HepG2 (cell line): ENCODE data around the gene TSPAN9. TPM values are rescaled to one million over a fixed set of nuclear protein-coding genes. Genes with fewer than 3 reads are reported as not detected.

Experiments used
- ADNP ChIP-seq: sonication (generic); formaldehyde crosslinking; IDR thresholded peaks from 2 replicates; pipeline ENCODE4 v1.4.0; 2020; ENCODE audit warnings: missing genetic modification reagents
- ARHGAP35 ChIP-seq: sonication (generic); formaldehyde crosslinking; IDR thresholded peaks from 2 replicates; pipeline ENCODE4 v1.9.0; 2022; ENCODE audit warnings: mild to moderate bottlenecking, inconsistent platforms, moderate library complexity, missing genetic modification reagents, borderline replicate concordance
- BCL6 ChIP-seq: IDR thresholded peaks from 2 replicates; pipeline ENCODE4 v1.6.1; 2016; ENCODE audit warnings: missing genetic modification reagents, missing compliant biosample characterization
- FOXA3 ChIP-seq: IDR thresholded peaks from 2 replicates; pipeline ENCODE4 v1.6.1; 2016; ENCODE audit warnings: missing genetic modification reagents, missing compliant biosample characterization
- IKZF4 ChIP-seq: sonication (generic); formaldehyde crosslinking; IDR thresholded peaks from 2 replicates; pipeline ENCODE4 v1.5.1; 2020; ENCODE audit warnings: borderline replicate concordance, mild to moderate bottlenecking, low read depth, missing genetic modification reagents; ENCODE audit errors: not compliant biosample characterization
- KLF11 ChIP-seq: IDR thresholded peaks from 2 replicates; pipeline ENCODE4 v1.6.1; 2016; ENCODE audit warnings: missing compliant biosample characterization
- LCORL ChIP-seq, 2 experiments: fragments of 450-650 bp in 1 of 2; sonication (generic) in 1 of 2; formaldehyde crosslinking in 1 of 2; IDR thresholded peaks; 2 replicates each; pipeline versions ENCODE4 v1.5.0 to v1.6.1; 2017 to 2020; ENCODE audit warnings: antibody characterized with exemption in 1 of 2, missing genetic modification reagents in 1 of 2
- MAX ChIP-seq: IDR thresholded peaks from 2 replicates; pipeline ENCODE4 v1.6.1; 2012; ENCODE audit warnings: inconsistent platforms
- MEIS2 ChIP-seq: sonication (generic); formaldehyde crosslinking; IDR thresholded peaks from 2 replicates; pipeline ENCODE4 v1.9.0; 2021; ENCODE audit warnings: mild to moderate bottlenecking, missing genetic modification reagents
- NR1H2 ChIP-seq: sonication (generic); formaldehyde crosslinking; IDR thresholded peaks from 2 replicates; pipeline ENCODE4 v1.8.1; 2022; ENCODE audit warnings: low read depth, missing genetic modification reagents, borderline replicate concordance
- PCBP1 ChIP-seq: fragments of 200-400 bp; formaldehyde crosslinking; IDR thresholded peaks from 2 replicates; pipeline ENCODE4 v1.6.1; 2017; ENCODE audit warnings: mild to moderate bottlenecking, low read depth, low read length, borderline replicate concordance
- PCBP2 ChIP-seq: fragments of 200-400 bp; formaldehyde crosslinking; optimal IDR thresholded peaks from 2 replicates; pipeline ENCODE3; 2018; ENCODE audit warnings: low read length, low read depth; ENCODE audit not compliant: poor library complexity, severe bottlenecking
- RFX5 ChIP-seq: IDR thresholded peaks from 2 replicates; pipeline ENCODE4 v1.6.1; 2011; ENCODE audit warnings: low read depth, low read length, improper control_type of control experiment
- SKIL ChIP-seq: sonication (generic); formaldehyde crosslinking; IDR thresholded peaks from 2 replicates; pipeline ENCODE4 v1.8.0; 2022; ENCODE audit warnings: missing genetic modification reagents, mild to moderate bottlenecking, moderate library complexity, borderline replicate concordance
- SNAI1 ChIP-seq: sonication (generic); formaldehyde crosslinking; IDR thresholded peaks from 2 replicates; pipeline ENCODE4 v1.5.0; 2020; ENCODE audit warnings: mild to moderate bottlenecking, missing genetic modification reagents, borderline replicate concordance
- THAP8 ChIP-seq: sonication (generic); formaldehyde crosslinking; IDR thresholded peaks from 2 replicates; pipeline ENCODE4 v1.5.1; 2020; ENCODE audit warnings: missing genetic modification reagents, mild to moderate bottlenecking, borderline replicate concordance
- ZBTB26 ChIP-seq: IDR thresholded peaks from 2 replicates; pipeline ENCODE4 v1.6.1; 2016; ENCODE audit warnings: missing compliant biosample characterization, missing genetic modification reagents, borderline replicate concordance
- ZBTB3 ChIP-seq: sonication (generic); formaldehyde crosslinking; IDR thresholded peaks from 2 replicates; pipeline ENCODE4 v1.4.0; 2020; ENCODE audit warnings: low read depth, mild to moderate bottlenecking, moderate library complexity, missing genetic modification reagents, borderline replicate concordance
- ZIK1 ChIP-seq: sonication (generic); formaldehyde crosslinking; IDR thresholded peaks from 2 replicates; pipeline ENCODE4 v1.5.0; 2020; ENCODE audit warnings: mild to moderate bottlenecking, low read depth, missing genetic modification reagents, borderline replicate concordance
- ZNF33B ChIP-seq: sonication (generic); formaldehyde crosslinking; IDR thresholded peaks from 2 replicates; pipeline ENCODE4 v1.5.1; 2020; ENCODE audit warnings: mild to moderate bottlenecking, missing genetic modification reagents
- ZNF44 ChIP-seq: sonication (generic); formaldehyde crosslinking; IDR thresholded peaks from 2 replicates; pipeline ENCODE4 v1.5.1; 2020; ENCODE audit warnings: mild to moderate bottlenecking, missing genetic modification reagents
- ZNF841 ChIP-seq: sonication (generic); formaldehyde crosslinking; IDR thresholded peaks from 2 replicates; pipeline ENCODE4 v1.8.1; 2023; ENCODE audit warnings: missing genetic modification reagents, borderline replicate concordance
- ZSCAN29 ChIP-seq: sonication (generic); formaldehyde crosslinking; conservative IDR thresholded peaks from 2 replicates; pipeline ENCODE4 v1.4.0; 2020; ENCODE audit warnings: mild to moderate bottlenecking, missing genetic modification reagents
- polyA plus RNA-seq, 8 experiments: library from polyadenylated mRNA; depleted of rRNA in 3 of 8; stranded (reverse) in 7 of 8; unstranded in 1 of 8; fragments of >200 nt; fragmentation: Illumina TruSeq in 4 of 8; extraction: Trizol in 4 of 8; gene quantifications; 2 replicates each; pipeline versions ENCODE4 v1.2.1 to v1.2.3, GENCODE V29; 2011 to 2016; ENCODE audit warnings: low read depth in 4 of 8, missing spikeins in 1 of 8, mixed read lengths in 1 of 8; ENCODE audit not compliant: insufficient read depth in 1 of 8
- total RNA-seq, 5 experiments: library from RNA; depleted of rRNA; stranded (reverse); fragments of >200 nt; fragmentation: Illumina TruSeq; extraction: Trizol; gene quantifications; 2 replicates each; pipeline ENCODE4 v1.2.3, GENCODE V29; 2016; ENCODE audit warnings: low read depth in 1 of 5

Gene TSPAN9
- total and polyA plus RNA-seq, 2 of the 13 experiments (the other 11 are each of a cell fraction or from before 2014, with no cell fraction given) = 18.1 to 42.3 TPM

GRCh38 chr12:3335078-3335487 is 257.9 kb downstream of the TSPAN9 start (continued):
- TF ChIP-seq PCBP1 = no peak
- TF ChIP-seq ZNF44 = no peak
- no peak for TF ChIP-seq ZSCAN29 (CRISPR knock-in tag)
- peak; percentile 91 for TF ChIP-seq LCORL (IDR thresholded peaks at IDR 0.05)
- peak; percentile 95 for TF ChIP-seq LCORL (CRISPR knock-in tag; IDR thresholded peaks at IDR 0.05)
- no peak for TF ChIP-seq ARHGAP35 (CRISPR knock-in tag)
- TF ChIP-seq IKZF4 (CRISPR knock-in tag) = no peak
- no peak for TF ChIP-seq PCBP2
- TF ChIP-seq MEIS2 (CRISPR knock-in tag) = peak; percentile 63; the same call in 1 of the 2 replicates
- TF ChIP-seq MAX = peak; percentile 48; the same call in 1 of the 2 replicates
- TF ChIP-seq ZBTB3 = no peak
- peak; percentile 65; the same call in 1 of the 2 replicates for TF ChIP-seq ZBTB26 (CRISPR knock-in tag)
- no peak for TF ChIP-seq THAP8 (CRISPR knock-in tag)
- no peak for TF ChIP-seq SNAI1 (CRISPR knock-in tag)
- no peak for TF ChIP-seq ZIK1 (CRISPR knock-in tag)
- TF ChIP-seq SKIL (CRISPR knock-in tag) = peak; percentile 46; the same call in 1 of the 2 replicates
- no peak for TF ChIP-seq NR1H2 (CRISPR knock-in tag)
- TF ChIP-seq KLF11 = no peak
- no peak for TF ChIP-seq ZNF841 (CRISPR knock-in tag)
- peak; percentile 90 for TF ChIP-seq FOXA3 (CRISPR knock-in tag)
- TF ChIP-seq ADNP (CRISPR knock-in tag) = no peak
- TF ChIP-seq RFX5 = no peak
- peak; percentile 83 for TF ChIP-seq BCL6
- TF ChIP-seq ZNF33B = no peak
